CD14-positive monocyte (primary cell): ENCODE results near the gene LKAAEAR1. TPM values are rescaled to one million over a fixed set of nuclear protein-coding genes. Genes with fewer than 3 reads are reported as not detected.
A peak's percentile ranks its signal among the peaks of the same experiment; 100 is the strongest.

Experiments
- DNase-seq, 3 donors: peaks; one replicate each; pipeline ENCODE4 v3.0.0-alpha.2; 2011 to 2022
- H2AFZ ChIP-seq: 2 replicates; pipeline ENCODE4 v1.6.0; 2012; ENCODE audit warnings: mild to moderate bottlenecking, low read depth, low read length, inconsistent platforms; ENCODE audit not compliant: insufficient read depth, poor library complexity, severe bottlenecking
- H3K27ac ChIP-seq, 2 donors: 1 replicate in 1 of 2; 2 replicates in 1 of 2; pipeline ENCODE4 v1.5.1; 2012 to 2013; ENCODE audit warnings: low read length in 2 of 2, control low read depth in 1 of 2, inconsistent platforms in 1 of 2, low read depth in 1 of 2, mild to moderate bottlenecking in 1 of 2
- H3K27me3 ChIP-seq, 2 donors: one replicate each; pipeline versions ENCODE4 v1.6.0 to v1.6.1; 2011 to 2013; ENCODE audit warnings: low read length in 2 of 2; ENCODE audit not compliant: control insufficient read depth in 2 of 2, insufficient read depth in 2 of 2
- H3K36me3 ChIP-seq, 2 donors: replicated peaks in 1 of 2; 1 replicate in 1 of 2; 2 replicates in 1 of 2; pipeline versions ENCODE4 v1.5.1 to v1.6.1; 2012 to 2013; ENCODE audit warnings: low read length in 2 of 2, control low read depth in 1 of 2, inconsistent platforms in 1 of 2, mild to moderate bottlenecking in 1 of 2; ENCODE audit not compliant: insufficient read depth in 2 of 2, control insufficient read depth in 1 of 2
- H3K4me1 ChIP-seq, 2 donors: 1 replicate in 1 of 2; 2 replicates in 1 of 2; pipeline versions ENCODE4 v1.5.1 to v1.6.1; 2012 to 2013; ENCODE audit warnings: low read length in 2 of 2, control low read depth in 1 of 2, inconsistent platforms in 1 of 2, mild to moderate bottlenecking in 1 of 2, moderate library complexity in 1 of 2; ENCODE audit not compliant: insufficient read depth in 2 of 2, control insufficient read depth in 1 of 2
- H3K4me2 ChIP-seq: replicated peaks from 2 replicates; pipeline ENCODE3; 2012; ENCODE audit warnings: low read length, moderate library complexity, mild to moderate bottlenecking; ENCODE audit not compliant: poor library complexity, severe bottlenecking; ENCODE audit errors: extremely low read depth
- H3K4me3 ChIP-seq, 3 experiments: fragments of 200-600 bp in 1 of 3; sonication (generic) in 1 of 3; replicated peaks in 1 of 3; 1 replicate in 2 of 3; 2 replicates in 1 of 3; pipeline ENCODE4 v1.5.1; 2011 to 2013; ENCODE audit warnings: low read length in 3 of 3, mild to moderate bottlenecking in 3 of 3, control low read depth in 2 of 3, low read depth in 2 of 3, inconsistent platforms in 1 of 3, moderate library complexity in 1 of 3
- H3K79me2 ChIP-seq: 2 replicates; pipeline ENCODE4 v1.6.0; 2012; ENCODE audit warnings: mild to moderate bottlenecking, control low read depth, inconsistent platforms, low read length, moderate library complexity; ENCODE audit not compliant: insufficient read depth
- H3K9ac ChIP-seq: 2 replicates; pipeline ENCODE4 v1.6.0; 2017; ENCODE audit warnings: low read length, mild to moderate bottlenecking; ENCODE audit not compliant: insufficient read depth, poor library complexity, severe bottlenecking
- H3K9me3 ChIP-seq, 2 donors: replicated peaks in 1 of 2; 1 replicate in 1 of 2; 2 replicates in 1 of 2; pipeline versions ENCODE4 v1.5.1 to v1.6.1; 2012 to 2013; ENCODE audit warnings: low read length in 2 of 2, control low read depth in 1 of 2; ENCODE audit not compliant: control insufficient read depth in 1 of 2, insufficient read depth in 1 of 2
- H4K20me1 ChIP-seq: 2 replicates; pipeline ENCODE4 v1.6.0; 2012; ENCODE audit warnings: mild to moderate bottlenecking, low read length, control low read depth, moderate library complexity; ENCODE audit not compliant: insufficient read depth
- H3K27ac Mint-ChIP-seq, 7 donors: one replicate each; pipeline ENCODE4 v1.8.0; 2020; ENCODE audit warnings: mild to moderate bottlenecking in 7 of 7, mixed read lengths in 7 of 7, moderate library complexity in 6 of 7, inconsistent platforms in 2 of 7
- H3K27me3 Mint-ChIP-seq, 3 donors: one replicate each; pipeline ENCODE4 v1.8.0; 2021 to 2022; ENCODE audit warnings: low read depth in 3 of 3, mild to moderate bottlenecking in 3 of 3, mixed read lengths in 3 of 3, moderate library complexity in 3 of 3, inconsistent platforms in 1 of 3
- H3K36me3 Mint-ChIP-seq, 2 donors: one replicate each; pipeline ENCODE4 v1.8.0; 2020; ENCODE audit warnings: mixed read lengths in 2 of 2, inconsistent platforms in 1 of 2, mild to moderate bottlenecking in 1 of 2
- H3K4me1 Mint-ChIP-seq: one replicate; pipeline ENCODE4 v1.8.0; 2020; ENCODE audit warnings: mild to moderate bottlenecking, mixed read lengths
- H3K4me3 Mint-ChIP-seq, 2 donors: one replicate each; pipeline ENCODE4 v1.8.0; 2020; ENCODE audit warnings: mild to moderate bottlenecking in 2 of 2, mixed read lengths in 2 of 2, moderate library complexity in 1 of 2
- H3K9me3 Mint-ChIP-seq, 7 donors: one replicate each; pipeline ENCODE4 v1.8.0; 2020 to 2022; ENCODE audit warnings: mixed read lengths in 7 of 7, mild to moderate bottlenecking in 6 of 7, moderate library complexity in 6 of 7, inconsistent platforms in 2 of 7
- CTCF ChIP-seq: fragments of 200-600 bp; IDR thresholded peaks from one replicate; pipeline ENCODE4 v1.8.0; 2022; ENCODE audit warnings: antibody characterized with exemption, mild to moderate bottlenecking
- WGBS: methylation state at CpG from one replicate; pipeline ENCODE4 v1.1.5; 2013; ENCODE audit warnings: missing lambda C conversion rate; ENCODE audit not compliant: insufficient coverage; 5-methylcytosine and 5-hydroxymethylcytosine counted together
- intact Hi-C, 2 donors: fragments of 100-400 bp; cut with micrococcal nuclease; formaldehyde crosslinking; loops; one replicate each; pipeline versions ENCODE4 v1.15.0 to v1.15.1; 2023
- polyA plus RNA-seq, 3 donors: library from polyadenylated mRNA; depleted of rRNA in 1 of 3; unstranded in 2 of 3; stranded (reverse) in 1 of 3; fragments of 300-500 nt in 2 of 3; fragments of >200 nt in 1 of 3; fragmentation: Illumina TruSeq in 2 of 3; gene quantifications; 1 replicate in 2 of 3; 2 replicates in 1 of 3; pipeline ENCODE4 v1.2.3, GENCODE V29; 2012 to 2021

The LKAAEAR1 gene
- polyA plus RNA-seq, 3 donors: 0.61 to 0.86 (median 0.64) TPM

- TF ChIP-seq CTCF: peak; percentile 98
- Histone ChIP-seq H3K9ac (no peak overlapping the region), H3K27ac (no peak overlapping the region), H2AFZ (no peak overlapping the region), H3K4me3 (no peak overlapping the region), H3K9me3 (no peaks in the 10 kb centered on the region), H3K27me3 (no peaks in the 10 kb centered on the region), H3K36me3 (peaks cover 27 to 30% of the 10 kb centered on the region in 2 donors), H3K4me2 (no peak overlapping the region), H3K79me2 (peaks cover 13% of the 10 kb centered on the region), H4K20me1 (peaks cover 69% of the 10 kb centered on the region), H3K4me1 (peaks cover 12 to 39% of the 10 kb centered on the region in 2 donors)
- Mint-ChIP-seq H3K27ac (no peak overlapping the region), H3K27me3 (peaks cover 0 to 15% (median 10%) of the 10 kb centered on the region in 3 donors), H3K36me3 (peaks cover 21 to 29% of the 10 kb centered on the region in 2 donors), H3K4me1 (peaks cover 35% of the 10 kb centered on the region), H3K4me3 (no peak overlapping the region), H3K9me3 (peaks cover 0 to 2% (median 0%) of the 10 kb centered on the region in 7 donors)
- WGBS: 54% methylated on average over 10 of the region's 14 CpGs
- intact Hi-C loops: loop anchor here in 1 of 2 donors (10.0 kb wide), 1 partner anchor 545 kb away; the partner anchor contains the start of gene PPDPF
- DNase-seq: peak in 2 of 3 donors; percentile 42 to 52
Observed at GRCh38 chr20:64069614-64070243, 14.5 kb downstream of the LKAAEAR1 start.

GRCh38 chr20:64069209-64069613, 15.0 kb downstream of the LKAAEAR1 start:
- H3K27ac ChIP-seq: no peak overlapping the region
- H3K4me2 ChIP-seq: no peak overlapping the region
- intact Hi-C loops: loop anchor here in 1 of 2 donors (10.0 kb wide), 1 partner anchor 544 kb away; the partner anchor contains the start of gene PPDPF
- H3K36me3 ChIP-seq: peaks cover 22 to 25% of the 10 kb centered on the region in 2 donors
- peaks cover 0 to 20% (median 12%) of the 10 kb centered on the region in 3 donors for H3K27me3 Mint-ChIP-seq
- no peak for TF ChIP-seq CTCF
- H3K27me3 ChIP-seq: no peaks in the 10 kb centered on the region
- WGBS: 86% methylated on average over 20 of the region's 20 CpGs
- no peak overlapping the region for H3K4me3 ChIP-seq
- H4K20me1 ChIP-seq: peaks cover 64% of the 10 kb centered on the region
- H3K4me3 Mint-ChIP-seq: no peak overlapping the region
- H3K9me3 ChIP-seq: no peaks in the 10 kb centered on the region
- H3K36me3 Mint-ChIP-seq: peaks cover 16 to 24% of the 10 kb centered on the region in 2 donors
- no peak overlapping the region for H3K9ac ChIP-seq
- peaks cover 8% of the 10 kb centered on the region for H3K79me2 ChIP-seq
- peaks cover 0 to 2% (median 0%) of the 10 kb centered on the region in 7 donors for H3K9me3 Mint-ChIP-seq
- no peak overlapping the region for H2AFZ ChIP-seq
- H3K27ac Mint-ChIP-seq: no peak overlapping the region
- peaks cover 16 to 39% of the 10 kb centered on the region in 2 donors for H3K4me1 ChIP-seq
- DNase-seq: no peak
- H3K4me1 Mint-ChIP-seq: peaks cover 40% of the 10 kb centered on the region
